Heart left ventricle (tissue), 16 donors: ENCODE data around the gene KLHL36. TPM values are rescaled to one million over a fixed set of nuclear protein-coding genes. Genes with fewer than 3 reads are reported as not detected.

Experiments used
- ATAC-seq, 4 donors: fragments of 200-7000 bp; cut with Tn5 transposase; one replicate each; pipeline ENCODE4 v1.9.1; 2020 to 2022; ENCODE audit warnings: moderate library complexity in 4 of 4, mild to moderate bottlenecking in 3 of 4, moderate number of reproducible peaks in 1 of 4
- DNase-seq, 5 donors: peaks; one replicate each; pipeline ENCODE4 v3.0.0-alpha.2; 2020
- H3K27ac ChIP-seq, 12 donors: fragments of 200-600 bp; sonication (generic) in 4 of 12; one replicate each; pipeline versions ENCODE4 v1.5.0 to v1.8.0; 2016 to 2022; ENCODE audit warnings: mild to moderate bottlenecking in 2 of 12
- H3K27me3 ChIP-seq, 9 donors: fragments of 200-600 bp; sonication (generic) in 2 of 9; one replicate each; pipeline versions ENCODE4 v1.5.1 to v1.8.0; 2016 to 2022; ENCODE audit warnings: mild to moderate bottlenecking in 3 of 9
- H3K36me3 ChIP-seq, 9 donors: fragments of 200-600 bp; sonication (generic) in 2 of 9; one replicate each; pipeline versions ENCODE4 v1.5.0 to v1.8.0; 2018 to 2022; ENCODE audit warnings: mild to moderate bottlenecking in 2 of 9
- H3K4me1 ChIP-seq, 12 donors: fragments of 200-600 bp; sonication (generic) in 4 of 12; one replicate each; pipeline versions ENCODE4 v1.5.0 to v1.8.0; 2016 to 2022; ENCODE audit warnings: mild to moderate bottlenecking in 3 of 12
- H3K4me3 ChIP-seq, 12 donors: fragments of 200-600 bp; sonication (generic) in 4 of 12; one replicate each; pipeline versions ENCODE4 v1.5.0 to v1.8.0; 2017 to 2022; ENCODE audit warnings: mild to moderate bottlenecking in 9 of 12, moderate library complexity in 4 of 12
- H3K9me3 ChIP-seq, 12 donors: fragments of 200-600 bp; sonication (generic) in 4 of 12; one replicate each; pipeline versions ENCODE4 v1.5.0 to v1.8.0; 2016 to 2022; ENCODE audit warnings: mild to moderate bottlenecking in 1 of 12
- POLR2A ChIP-seq, 2 donors: fragments of 450-650 bp; IDR thresholded peaks; one replicate each; pipeline ENCODE4 v1.6.1; 2017; ENCODE audit warnings: antibody characterized with exemption in 2 of 2, mild to moderate bottlenecking in 2 of 2, moderate library complexity in 2 of 2
- WGBS, 4 donors: extraction: QIAGEN DNeasy Blood & Tissue Kit in 2 of 4; methylation state at CpG; one replicate each; pipeline versions ENCODE4 v1.1.5 to v1.1.7; 2013 to 2018; 5-methylcytosine and 5-hydroxymethylcytosine counted together
- intact Hi-C, 10 donors: fragments of 100-400 bp; cut with DNase I; formaldehyde crosslinking; loops; one replicate each; pipeline versions ENCODE4 v1.11.1 to v1.14.2; 2022
- polyA plus RNA-seq, 2 donors: library from polyadenylated mRNA; stranded (reverse); fragments of 200-250 nt; gene quantifications; one replicate each; pipeline ENCODE4 v1.2.3, GENCODE V29; 2013
- total RNA-seq, 9 donors: library from RNA; depleted of rRNA in 2 of 9; stranded (reverse); fragments of >200 nt in 2 of 9; fragmentation: NEBNext Ultra II Directional in 3 of 9; extraction: Animal tissue kit (Norgen Biotek cat#: 25700) in 3 of 9; gene quantifications; one replicate each; pipeline versions ENCODE4 v1.1.0 to v1.2.4, GENCODE V29; 2016 to 2023
- TF ChIP-seq, protein P1 (sequence below), 12 donors: fragments of 200-600 bp; sonication (generic) in 4 of 12; IDR thresholded peaks; one replicate each; pipeline versions ENCODE4 v1.5.0 to v1.8.0; 2018 to 2022; ENCODE audit warnings: antibody characterized with exemption in 12 of 12, mild to moderate bottlenecking in 5 of 12
- donor health status: ischemic (EF 13 %, LVEDD 7.1; RV severe dilation, severe dysfunction).
- donor health status: healthy with polysubstance abuse.
- donor health status: DM: no; HTN: yes; CAD: no.
- donor health status: DM: no; HTN: no; CAD: no.
- donor health status: ischemic (EF 25% LVEDD 6.9; RV normal size, moderate dysfunction).
- donor health status: ischemic (EF 25% LVEDD 5.7; RV mildly dilated, moderate dysfunction).
- donor health status: healthy.
- donor health status: DM: yes; HTN: yes; CAD: no.
- donor health status: ischemic (EF 35%, LVEDD 5.7; RV mildly dilated, moderate dysfunction).
- donor health status: nonischemic (EF 11% LVEDD 7.7; RV severe dilation, severe dysfunction).
- donor health status: DM: yes; HTN: yes; CAD: no.
- donor health status: PGD.
- donor health status: ischemic (EF 29% LVEDD 5.4; RV normal size, mild dysfunction).
- donor health status: nonischemic (EF 23%, LVEDD 6.1; RV moderate dilation, normal function).

The KLHL36 gene
- total and polyA plus RNA-seq, 11 donors, result 19.2 to 93.0 (median 58.0) TPM

GRCh38 chr16:84709609-84710008 lies 61.3 kb downstream of the KLHL36 start:
- DNase-seq, result no peak
- Histone ChIP-seq H3K4me1 (peaks cover 0 to 69% (median 27%) of the 10 kb centered on the region in 12 donors), H3K36me3 (no peaks in the 10 kb centered on the region), H3K27me3 (no peaks in the 10 kb centered on the region), H3K4me3 (no peak overlapping the region), H3K9me3 (no peaks in the 10 kb centered on the region), H3K27ac (peak overlapping the region in 2 of 12 donors; percentile 7 to 12)
- WGBS, 4 donors, result 71 to 76% (median 72%) methylated on average over 10 of the region's 10 CpGs
- intact Hi-C loops, result no loop called here
- TF ChIP-seq, protein P1, sequence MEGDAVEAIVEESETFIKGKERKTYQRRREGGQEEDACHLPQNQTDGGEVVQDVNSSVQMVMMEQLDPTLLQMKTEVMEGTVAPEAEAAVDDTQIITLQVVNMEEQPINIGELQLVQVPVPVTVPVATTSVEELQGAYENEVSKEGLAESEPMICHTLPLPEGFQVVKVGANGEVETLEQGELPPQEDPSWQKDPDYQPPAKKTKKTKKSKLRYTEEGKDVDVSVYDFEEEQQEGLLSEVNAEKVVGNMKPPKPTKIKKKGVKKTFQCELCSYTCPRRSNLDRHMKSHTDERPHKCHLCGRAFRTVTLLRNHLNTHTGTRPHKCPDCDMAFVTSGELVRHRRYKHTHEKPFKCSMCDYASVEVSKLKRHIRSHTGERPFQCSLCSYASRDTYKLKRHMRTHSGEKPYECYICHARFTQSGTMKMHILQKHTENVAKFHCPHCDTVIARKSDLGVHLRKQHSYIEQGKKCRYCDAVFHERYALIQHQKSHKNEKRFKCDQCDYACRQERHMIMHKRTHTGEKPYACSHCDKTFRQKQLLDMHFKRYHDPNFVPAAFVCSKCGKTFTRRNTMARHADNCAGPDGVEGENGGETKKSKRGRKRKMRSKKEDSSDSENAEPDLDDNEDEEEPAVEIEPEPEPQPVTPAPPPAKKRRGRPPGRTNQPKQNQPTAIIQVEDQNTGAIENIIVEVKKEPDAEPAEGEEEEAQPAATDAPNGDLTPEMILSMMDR (IDR thresholded peaks at IDR 0.05), result no peak
- no peak for TF ChIP-seq POLR2A (IDR thresholded peaks at IDR 0.05)
- ATAC-seq, result peak in 3 of 4 donors; percentile 43 to 63 (median 55)

GRCh38 chr16:84710686-84711085 lies 62.4 kb downstream of the KLHL36 start:
- Histone ChIP-seq H3K4me1 (peaks cover 0 to 62% (median 23%) of the 10 kb centered on the region in 12 donors), H3K9me3 (no peaks in the 10 kb centered on the region), H3K36me3 (no peaks in the 10 kb centered on the region), H3K27me3 (no peaks in the 10 kb centered on the region), H3K27ac (no peak overlapping the region), H3K4me3 (no peak overlapping the region)
- DNase-seq, result no peak
- 79 to 90% (median 87%) methylated on average over 11 of the region's 11 CpGs for WGBS, 4 donors
- intact Hi-C loops, result no loop called here
- TF ChIP-seq, protein P1 (IDR thresholded peaks at IDR 0.05), result no peak
- TF ChIP-seq POLR2A (IDR thresholded peaks at IDR 0.05), result no peak
- no peak for ATAC-seq

Other genes with a start within 250 kb of the KLHL36 start
- 10 to 100 TPM in 1 of 9 donors, 1 to 10 TPM in 8; 4.0 to 13.2 (median 5.5) TPM for gene MEAK7, start 143.9 kb upstream of the KLHL36 start, total RNA-seq
- gene MEAK7, start 143.9 kb upstream of the KLHL36 start, polyA plus RNA-seq, result 1 to 10 TPM; 2.2 to 4.0 TPM
- gene COTL1, start 30.4 kb upstream of the KLHL36 start, total RNA-seq, result 100 to 1,000 TPM in 1 of 9 donors, 10 to 100 TPM in 5, 1 to 10 TPM in 3; 6.8 to 120 (median 11.0) TPM
- 10 to 100 TPM in 1 of 2 donors, 1 to 10 TPM in 1; 5.2 to 23.8 TPM for gene COTL1, start 30.4 kb upstream of the KLHL36 start, polyA plus RNA-seq
- gene USP10, start 51.5 kb downstream of the KLHL36 start, total RNA-seq, result 10 to 100 TPM; 57.3 to 73.5 (median 62.9) TPM
- gene USP10, start 51.5 kb downstream of the KLHL36 start, polyA plus RNA-seq, result 10 to 100 TPM; 17.8 to 46.8 TPM
- 100 to 1,000 TPM in 1 of 9 donors, 10 to 100 TPM in 7, 1 to 10 TPM in 1; 8.0 to 153 (median 12.9) TPM for gene CRISPLD2, start 171.5 kb downstream of the KLHL36 start, total RNA-seq
- gene CRISPLD2, start 171.5 kb downstream of the KLHL36 start, polyA plus RNA-seq, result 10 to 100 TPM in 1 of 2 donors, 1 to 10 TPM in 1; 8.0 to 16.2 TPM